ENCODE results near the gene ODF2.

The ODF2 gene

GRCh38 chr9:128475867-128476266 lies 20.1 kb downstream of the ODF2 start:
- Histone ChIP-seq H3K18ac (ENCODE audit: low read length) (no peak overlapping the region), H2AK5ac (ENCODE audit: low read length) (no peak overlapping the region), H2BK15ac (replicated peaks; ENCODE audit: low read depth) (no peak overlapping the region), H3K79me1 (ENCODE audit: low read length) (no peaks in the 10 kb centered on the region), H3K4me1 (ENCODE audit: control insufficient read depth, low read depth, low read length) (no peaks in the 10 kb centered on the region), H4K5ac (ENCODE audit: low read length) (no peak overlapping the region), H2BK5ac (ENCODE audit: low read length) (no peak overlapping the region), H3K23ac (ENCODE audit: low read length) (no peak overlapping the region), H3K27ac (ENCODE audit: low read depth, low read length) (no peak overlapping the region), H3K4me3 (ENCODE audit: low read length) (no peak overlapping the region), H3K4me2 (ENCODE audit: low read length) (no peak overlapping the region), H3K9ac (ENCODE audit: low read length) (no peak overlapping the region), H3K79me2 (ENCODE audit: control insufficient read depth, insufficient read depth, low read length) (no peaks in the 10 kb centered on the region), H3K56ac (ENCODE audit: low read length) (no peak overlapping the region), H4K8ac (ENCODE audit: low read depth, low read length) (no peak overlapping the region), H3K36me3 (ENCODE audit: control insufficient read depth, insufficient read depth, low read length) (peaks cover 4% of the 10 kb centered on the region), H3K4ac (ENCODE audit: low read depth, low read length) (no peak overlapping the region), H3K27me3 (ENCODE audit: insufficient read depth, low read length, poor library complexity) (no peaks in the 10 kb centered on the region), H2BK120ac (ENCODE audit: low read depth, low read length) (no peak overlapping the region)
- no CpG with 5 or more reads among the region's 7 CpGs for WGBS (ENCODE audit: extremely low coverage, insufficient coverage, low lambda C conversion rate)
- no peak for DNase-seq

DNA sequence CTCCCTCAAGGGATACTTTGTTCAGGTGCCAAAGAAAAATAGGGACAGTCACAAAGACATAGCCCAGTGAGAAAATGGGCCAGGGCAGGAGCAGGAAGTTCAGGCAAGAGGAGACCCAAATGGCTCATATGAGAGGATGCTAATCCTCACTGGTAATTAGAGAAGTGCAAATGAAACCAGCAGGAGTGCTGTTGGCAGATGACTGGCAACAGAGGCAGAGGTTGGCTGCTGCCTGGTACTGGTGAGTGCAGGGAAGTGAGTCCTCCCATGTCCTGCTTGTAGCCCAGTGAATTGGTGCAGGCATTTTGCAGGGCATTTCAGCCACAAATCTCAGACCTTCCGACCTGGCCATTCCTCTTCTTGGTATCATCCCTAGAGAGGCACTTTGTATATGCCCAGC lies 23.5 kb downstream of the ODF2 start:
- H4K8ac ChIP-seq (ENCODE audit: low read depth, low read length) = no peak overlapping the region
- WGBS (ENCODE audit: extremely low coverage, insufficient coverage, low lambda C conversion rate) = no CpG with 5 or more reads among the region's 1 CpG
- H3K4me2 ChIP-seq (ENCODE audit: low read length) = no peak overlapping the region
- H3K36me3 ChIP-seq (ENCODE audit: control insufficient read depth, insufficient read depth, low read length) = peaks cover 12% of the 10 kb centered on the region
- H3K23ac ChIP-seq (ENCODE audit: low read length) = no peak overlapping the region
- H3K4me1 ChIP-seq (ENCODE audit: control insufficient read depth, low read depth, low read length) = no peaks in the 10 kb centered on the region
- no peak overlapping the region for H3K4ac ChIP-seq (ENCODE audit: low read depth, low read length)
- H3K9ac ChIP-seq (ENCODE audit: low read length) = no peak overlapping the region
- no peak overlapping the region for H4K5ac ChIP-seq (ENCODE audit: low read length)
- H2BK15ac ChIP-seq (replicated peaks; ENCODE audit: low read depth) = no peak overlapping the region
- H3K4me3 ChIP-seq (ENCODE audit: low read length) = no peak overlapping the region
- no peak overlapping the region for H3K27ac ChIP-seq (ENCODE audit: low read depth, low read length)
- no peaks in the 10 kb centered on the region for H3K79me2 ChIP-seq (ENCODE audit: control insufficient read depth, insufficient read depth, low read length)
- no peak overlapping the region for H2BK120ac ChIP-seq (ENCODE audit: low read depth, low read length)
- no peaks in the 10 kb centered on the region for H3K79me1 ChIP-seq (ENCODE audit: low read length)
- no peak overlapping the region for H2BK5ac ChIP-seq (ENCODE audit: low read length)
- no peak overlapping the region for H3K18ac ChIP-seq (ENCODE audit: low read length)
- peak; percentile 42 for DNase-seq
- H3K56ac ChIP-seq (ENCODE audit: low read length) = no peak overlapping the region
- H2AK5ac ChIP-seq (ENCODE audit: low read length) = no peak overlapping the region
- no peaks in the 10 kb centered on the region for H3K27me3 ChIP-seq (ENCODE audit: insufficient read depth, low read length, poor library complexity)

DNA sequence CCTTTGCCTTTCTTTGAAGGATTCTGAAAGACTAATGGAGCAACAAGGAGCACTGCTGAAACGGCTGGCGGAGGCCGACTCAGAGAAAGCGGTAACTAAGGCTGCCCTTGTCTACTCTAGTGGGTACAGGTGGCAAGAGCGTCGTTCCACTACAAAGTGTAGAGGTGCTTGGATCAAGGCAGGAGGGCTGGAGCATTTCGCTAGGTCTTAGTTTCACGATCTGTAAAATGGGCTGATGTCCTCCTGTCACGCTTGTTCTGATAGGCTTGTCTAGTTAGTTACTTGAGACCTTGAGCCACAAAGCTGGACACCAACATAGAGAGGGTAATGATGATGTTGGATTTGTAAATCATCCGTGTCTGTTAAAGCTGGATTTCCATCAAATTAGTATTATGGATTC lies 25.8 kb downstream of the ODF2 start:
- H3K36me3 ChIP-seq (ENCODE audit: control insufficient read depth, insufficient read depth, low read length) = peaks cover 16% of the 10 kb centered on the region
- H3K4me2 ChIP-seq (ENCODE audit: low read length) = no peak overlapping the region
- H3K23ac ChIP-seq (ENCODE audit: low read length) = no peak overlapping the region
- H3K4me3 ChIP-seq (ENCODE audit: low read length) = no peak overlapping the region
- H4K5ac ChIP-seq (ENCODE audit: low read length) = no peak overlapping the region
- no peak overlapping the region for H4K8ac ChIP-seq (ENCODE audit: low read depth, low read length)
- no peak overlapping the region for H3K9ac ChIP-seq (ENCODE audit: low read length)
- H3K56ac ChIP-seq (ENCODE audit: low read length) = no peak overlapping the region
- WGBS (ENCODE audit: extremely low coverage, insufficient coverage, low lambda C conversion rate) = no CpG with 5 or more reads among the region's 10 CpGs
- H3K79me1 ChIP-seq (ENCODE audit: low read length) = no peaks in the 10 kb centered on the region
- H3K4ac ChIP-seq (ENCODE audit: low read depth, low read length) = no peak overlapping the region
- no peak overlapping the region for H2BK15ac ChIP-seq (replicated peaks; ENCODE audit: low read depth)
- no peak overlapping the region for H2AK5ac ChIP-seq (ENCODE audit: low read length)
- H3K27me3 ChIP-seq (ENCODE audit: insufficient read depth, low read length, poor library complexity) = no peaks in the 10 kb centered on the region
- no peak overlapping the region for H2BK120ac ChIP-seq (ENCODE audit: low read depth, low read length)
- no peak overlapping the region for H3K27ac ChIP-seq (ENCODE audit: low read depth, low read length)
- no peak for DNase-seq
- no peak overlapping the region for H2BK5ac ChIP-seq (ENCODE audit: low read length)
- no peaks in the 10 kb centered on the region for H3K79me2 ChIP-seq (ENCODE audit: control insufficient read depth, insufficient read depth, low read length)
- no peak overlapping the region for H3K18ac ChIP-seq (ENCODE audit: low read length)
- H3K4me1 ChIP-seq (ENCODE audit: control insufficient read depth, low read depth, low read length) = no peaks in the 10 kb centered on the region

GRCh38 chr9:128482186-128482585 lies 26.4 kb downstream of the ODF2 start:
- H3K79me1 ChIP-seq (ENCODE audit: low read length) = no peaks in the 10 kb centered on the region
- no peaks in the 10 kb centered on the region for H3K27me3 ChIP-seq (ENCODE audit: insufficient read depth, low read length, poor library complexity)
- no peak overlapping the region for H3K4me3 ChIP-seq (ENCODE audit: low read length)
- H2AK5ac ChIP-seq (ENCODE audit: low read length) = no peak overlapping the region
- peaks cover 16% of the 10 kb centered on the region for H3K36me3 ChIP-seq (ENCODE audit: control insufficient read depth, insufficient read depth, low read length)
- H2BK15ac ChIP-seq (replicated peaks; ENCODE audit: low read depth) = no peak overlapping the region
- H2BK120ac ChIP-seq (ENCODE audit: low read depth, low read length) = no peak overlapping the region
- H3K56ac ChIP-seq (ENCODE audit: low read length) = no peak overlapping the region
- H4K8ac ChIP-seq (ENCODE audit: low read depth, low read length) = no peak overlapping the region
- H3K79me2 ChIP-seq (ENCODE audit: control insufficient read depth, insufficient read depth, low read length) = no peaks in the 10 kb centered on the region
- no peak overlapping the region for H3K18ac ChIP-seq (ENCODE audit: low read length)
- H3K4me1 ChIP-seq (ENCODE audit: control insufficient read depth, low read depth, low read length) = no peaks in the 10 kb centered on the region
- no peak overlapping the region for H3K4ac ChIP-seq (ENCODE audit: low read depth, low read length)
- no peak overlapping the region for H4K5ac ChIP-seq (ENCODE audit: low read length)
- no peak overlapping the region for H3K27ac ChIP-seq (ENCODE audit: low read depth, low read length)
- no peak overlapping the region for H3K9ac ChIP-seq (ENCODE audit: low read length)
- H3K23ac ChIP-seq (ENCODE audit: low read length) = no peak overlapping the region
- H2BK5ac ChIP-seq (ENCODE audit: low read length) = no peak overlapping the region
- H3K4me2 ChIP-seq (ENCODE audit: low read length) = no peak overlapping the region
- WGBS (ENCODE audit: extremely low coverage, insufficient coverage, low lambda C conversion rate) = no CpG with 5 or more reads among the region's 7 CpGs
- no peak for DNase-seq

DNA sequence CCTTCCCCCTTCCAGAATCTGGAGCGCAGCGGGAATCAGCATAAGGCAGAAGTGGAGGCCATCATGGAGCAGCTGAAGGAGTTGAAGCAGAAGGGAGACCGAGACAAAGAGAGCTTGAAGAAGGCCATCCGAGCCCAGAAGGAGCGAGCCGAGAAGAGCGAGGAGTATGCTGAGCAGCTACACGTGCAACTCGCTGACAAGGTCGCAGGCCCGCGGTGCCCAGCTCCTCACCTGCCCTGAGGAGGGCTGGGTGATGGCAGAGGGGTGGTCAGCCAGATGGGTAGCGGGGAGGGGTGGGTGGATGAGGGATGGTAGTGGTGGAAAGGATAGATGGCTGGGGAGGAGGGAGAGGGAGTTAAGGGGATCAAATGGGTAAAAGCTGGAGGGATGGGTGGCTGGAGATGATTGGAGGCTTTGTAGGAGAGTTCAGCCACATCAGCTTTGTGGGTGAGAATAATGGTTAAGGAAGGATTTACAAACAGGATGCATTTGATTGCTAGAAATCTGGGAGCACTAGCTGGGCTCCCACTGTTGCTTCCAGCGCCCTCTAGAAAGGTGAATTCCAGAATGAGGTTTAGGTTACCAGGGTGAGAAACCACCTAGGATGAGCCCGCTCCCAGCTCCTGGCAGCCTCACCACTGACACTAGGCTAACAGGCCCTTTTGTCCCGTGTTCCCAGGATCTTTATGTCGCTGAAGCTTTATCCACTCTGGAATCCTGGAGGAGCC lies 29.0 kb downstream of the ODF2 start:
- peaks cover 13% of the 10 kb centered on the region for H3K36me3 ChIP-seq (ENCODE audit: control insufficient read depth, insufficient read depth, low read length)
- no peak overlapping the region for H3K56ac ChIP-seq (ENCODE audit: low read length)
- no CpG with 5 or more reads among the region's 17 CpGs for WGBS (ENCODE audit: extremely low coverage, insufficient coverage, low lambda C conversion rate)
- no peak overlapping the region for H2BK120ac ChIP-seq (ENCODE audit: low read depth, low read length)
- no peak overlapping the region for H3K4me2 ChIP-seq (ENCODE audit: low read length)
- no peaks in the 10 kb centered on the region for H3K27me3 ChIP-seq (ENCODE audit: insufficient read depth, low read length, poor library complexity)
- H3K4me3 ChIP-seq (ENCODE audit: low read length) = no peak overlapping the region
- H2AK5ac ChIP-seq (ENCODE audit: low read length) = no peak overlapping the region
- H3K79me2 ChIP-seq (ENCODE audit: control insufficient read depth, insufficient read depth, low read length) = no peaks in the 10 kb centered on the region
- H3K18ac ChIP-seq (ENCODE audit: low read length) = no peak overlapping the region
- H4K5ac ChIP-seq (ENCODE audit: low read length) = no peak overlapping the region
- no peaks in the 10 kb centered on the region for H3K79me1 ChIP-seq (ENCODE audit: low read length)
- no peak overlapping the region for H2BK15ac ChIP-seq (replicated peaks; ENCODE audit: low read depth)
- no peak overlapping the region for H2BK5ac ChIP-seq (ENCODE audit: low read length)
- no peak overlapping the region for H3K4ac ChIP-seq (ENCODE audit: low read depth, low read length)
- H3K27ac ChIP-seq (ENCODE audit: low read depth, low read length) = no peak overlapping the region
- no peak overlapping the region for H3K9ac ChIP-seq (ENCODE audit: low read length)
- H4K8ac ChIP-seq (ENCODE audit: low read depth, low read length) = no peak overlapping the region
- no peak overlapping the region for H3K23ac ChIP-seq (ENCODE audit: low read length)
- no peaks in the 10 kb centered on the region for H3K4me1 ChIP-seq (ENCODE audit: control insufficient read depth, low read depth, low read length)
- DNase-seq = no peak

GRCh38 chr9:128485414-128485855 lies 29.6 kb downstream of the ODF2 start:
- H2AK5ac ChIP-seq (ENCODE audit: low read length) = no peak overlapping the region
- H4K5ac ChIP-seq (ENCODE audit: low read length) = no peak overlapping the region
- H3K4me1 ChIP-seq (ENCODE audit: control insufficient read depth, low read depth, low read length) = no peaks in the 10 kb centered on the region
- no peaks in the 10 kb centered on the region for H3K79me2 ChIP-seq (ENCODE audit: control insufficient read depth, insufficient read depth, low read length)
- no peak overlapping the region for H3K23ac ChIP-seq (ENCODE audit: low read length)
- H3K79me1 ChIP-seq (ENCODE audit: low read length) = no peaks in the 10 kb centered on the region
- no peak overlapping the region for H3K27ac ChIP-seq (ENCODE audit: low read depth, low read length)
- DNase-seq = no peak
- no peak overlapping the region for H3K18ac ChIP-seq (ENCODE audit: low read length)
- no peaks in the 10 kb centered on the region for H3K27me3 ChIP-seq (ENCODE audit: insufficient read depth, low read length, poor library complexity)
- no peak overlapping the region for H2BK15ac ChIP-seq (replicated peaks; ENCODE audit: low read depth)
- no peak overlapping the region for H2BK5ac ChIP-seq (ENCODE audit: low read length)
- H3K36me3 ChIP-seq (ENCODE audit: control insufficient read depth, insufficient read depth, low read length) = peaks cover 13% of the 10 kb centered on the region
- no peak overlapping the region for H3K4ac ChIP-seq (ENCODE audit: low read depth, low read length)
- no peak overlapping the region for H3K9ac ChIP-seq (ENCODE audit: low read length)
- no peak overlapping the region for H2BK120ac ChIP-seq (ENCODE audit: low read depth, low read length)
- no peak overlapping the region for H4K8ac ChIP-seq (ENCODE audit: low read depth, low read length)
- WGBS (ENCODE audit: extremely low coverage, insufficient coverage, low lambda C conversion rate) = no CpG with 5 or more reads among the region's 7 CpGs
- H3K56ac ChIP-seq (ENCODE audit: low read length) = no peak overlapping the region
- no peak overlapping the region for H3K4me3 ChIP-seq (ENCODE audit: low read length)
- H3K4me2 ChIP-seq (ENCODE audit: low read length) = no peak overlapping the region
